HEK293T (cell line): ENCODE data around the gene MX1.
A peak's percentile ranks its signal among the peaks of the same experiment; 100 is the strongest.

Experiments used
- CTCF ChIA-PET: fragments of 350-600 bp; formaldehyde crosslinking; extraction: SDS; loops from one replicate; lab custom pipeline; 2021; ENCODE audit warnings: antibody characterized with exemption, inconsistent platforms; lab: Yijun Ruan, JAX
- POLR2A ChIA-PET: fragments of 350-600 bp; formaldehyde crosslinking; extraction: SDS; loops from one replicate; lab custom pipeline; 2020; ENCODE audit warnings: antibody characterized with exemption, inconsistent platforms; lab: Yijun Ruan, JAX
- DNase-seq: peaks from one replicate; pipeline ENCODE4 v3.0.0; 2012; ENCODE audit warnings: mixed read lengths; ENCODE audit errors: extremely low spot score
- ARNT ChIP-seq: fragments of 450-650 bp; IDR thresholded peaks from 2 replicates; pipeline ENCODE4 v1.6.1; 2017; ENCODE audit warnings: mild to moderate bottlenecking
- BHLHE40 ChIP-seq: fragments of 450-650 bp; IDR thresholded peaks from 2 replicates; pipeline ENCODE4 v1.6.1; 2016; ENCODE audit warnings: mild to moderate bottlenecking, moderate library complexity, borderline replicate concordance
- CTBP1 ChIP-seq: fragments of 450-650 bp; IDR thresholded peaks from 2 replicates; pipeline ENCODE4 v1.6.1; 2016; ENCODE audit warnings: borderline replicate concordance
- ELF4 ChIP-seq: fragments of 450-650 bp; IDR thresholded peaks from 2 replicates; pipeline ENCODE4 v1.6.1; 2017; ENCODE audit warnings: antibody characterized with exemption
- FOXA1 ChIP-seq: fragments of 450-650 bp; IDR thresholded peaks from 2 replicates; pipeline ENCODE4 v1.6.1; 2016; ENCODE audit warnings: mild to moderate bottlenecking
- FOXK2 ChIP-seq: fragments of 450-650 bp; IDR thresholded peaks from 2 replicates; pipeline ENCODE4 v1.6.1; 2016; ENCODE audit warnings: mild to moderate bottlenecking
- FOXM1 ChIP-seq: fragments of 450-650 bp; IDR thresholded peaks from 2 replicates; pipeline ENCODE4 v1.6.1; 2017; ENCODE audit warnings: mild to moderate bottlenecking, borderline replicate concordance
- HDGF ChIP-seq: fragments of 450-650 bp; IDR thresholded peaks from 2 replicates; pipeline ENCODE4 v1.6.1; 2017; ENCODE audit warnings: antibody characterized with exemption, borderline replicate concordance
- L3MBTL2 ChIP-seq: fragments of 450-650 bp; conservative IDR thresholded peaks from 2 replicates; pipeline ENCODE4 v1.6.1; 2016; ENCODE audit warnings: mild to moderate bottlenecking
- LEF1 ChIP-seq: fragments of 450-650 bp; IDR thresholded peaks from 2 replicates; pipeline ENCODE4 v1.6.1; 2017; ENCODE audit warnings: mild to moderate bottlenecking, borderline replicate concordance
- NFRKB ChIP-seq: fragments of 450-650 bp; IDR thresholded peaks from 2 replicates; pipeline ENCODE4 v1.6.1; 2016; ENCODE audit warnings: mild to moderate bottlenecking, moderate library complexity
- PKNOX1 ChIP-seq: fragments of 450-650 bp; IDR thresholded peaks from 2 replicates; pipeline ENCODE4 v1.6.1; 2016
- SP1 ChIP-seq: fragments of 450-650 bp; IDR thresholded peaks from 2 replicates; pipeline ENCODE4 v1.6.1; 2017
- SUZ12 ChIP-seq: fragments of 450-650 bp; IDR thresholded peaks from 2 replicates; pipeline ENCODE4 v1.6.1; 2016; ENCODE audit warnings: mild to moderate bottlenecking
- TARDBP ChIP-seq: fragments of 450-650 bp; IDR thresholded peaks from 2 replicates; pipeline ENCODE4 v1.6.1; 2016
- ZNF384 ChIP-seq: fragments of 450-650 bp; IDR thresholded peaks from 2 replicates; pipeline ENCODE4 v1.6.1; 2016

Gene MX1

GRCh38 chr21:41453761-41454160, 27.7 kb downstream of the MX1 start:
- POLR2A ChIA-PET, result no interaction called here
- TF ChIP-seq SP1, result no peak
- TF ChIP-seq LEF1, result no peak
- TF ChIP-seq ZNF384, result no peak
- no peak for TF ChIP-seq BHLHE40
- no peak for TF ChIP-seq FOXK2
- TF ChIP-seq ELF4, result no peak
- no peak for TF ChIP-seq SUZ12
- TF ChIP-seq TARDBP, result no peak
- no peak for TF ChIP-seq ARNT
- TF ChIP-seq FOXA1, result no peak
- no peak for TF ChIP-seq PKNOX1
- TF ChIP-seq CTBP1, result no peak
- TF ChIP-seq HDGF, result no peak
- no peak for TF ChIP-seq FOXM1
- no peak for TF ChIP-seq NFRKB
- no peak for TF ChIP-seq L3MBTL2
- CTCF ChIA-PET, result no interaction called here
- DNase-seq, result no peak

DNA sequence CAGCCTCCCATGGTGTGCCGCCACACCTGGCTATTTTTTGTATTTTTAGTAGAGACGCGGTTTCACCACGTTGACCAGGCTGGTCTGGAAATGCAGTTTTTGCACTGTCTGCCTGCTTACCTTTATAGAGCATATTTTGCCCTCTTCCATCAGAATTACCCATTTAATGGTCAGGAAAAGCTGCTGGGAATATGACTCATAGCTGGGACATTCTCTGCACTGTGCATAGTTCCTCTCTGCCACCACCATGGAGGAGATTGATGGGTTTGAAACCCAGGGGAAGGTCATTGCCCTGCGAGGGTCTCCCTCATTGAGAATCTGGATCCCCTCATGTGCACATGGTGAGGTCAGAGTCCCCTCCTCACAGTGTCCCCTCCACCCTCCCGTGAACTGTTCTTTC, 32.1 kb downstream of the MX1 start:
- ChIA-PET POLR2A (no interaction called here), CTCF (interaction anchor here (1.6 kb wide), 1 partner anchor 175 kb away, joined by 4 read pairs; no protein-coding TSS in a partner anchor)
- DNase-seq, result no peak
- TF ChIP-seq ZNF384, result no peak
- TF ChIP-seq LEF1, result no peak
- TF ChIP-seq SUZ12, result no peak
- no peak for TF ChIP-seq FOXA1
- TF ChIP-seq BHLHE40, result no peak
- no peak for TF ChIP-seq L3MBTL2
- no peak for TF ChIP-seq HDGF
- TF ChIP-seq TARDBP, result no peak
- no peak for TF ChIP-seq NFRKB
- TF ChIP-seq PKNOX1, result no peak
- TF ChIP-seq ARNT, result no peak
- no peak for TF ChIP-seq CTBP1
- TF ChIP-seq SP1, result no peak
- TF ChIP-seq FOXM1, result no peak
- TF ChIP-seq FOXK2, result no peak
- no peak for TF ChIP-seq ELF4

DNA sequence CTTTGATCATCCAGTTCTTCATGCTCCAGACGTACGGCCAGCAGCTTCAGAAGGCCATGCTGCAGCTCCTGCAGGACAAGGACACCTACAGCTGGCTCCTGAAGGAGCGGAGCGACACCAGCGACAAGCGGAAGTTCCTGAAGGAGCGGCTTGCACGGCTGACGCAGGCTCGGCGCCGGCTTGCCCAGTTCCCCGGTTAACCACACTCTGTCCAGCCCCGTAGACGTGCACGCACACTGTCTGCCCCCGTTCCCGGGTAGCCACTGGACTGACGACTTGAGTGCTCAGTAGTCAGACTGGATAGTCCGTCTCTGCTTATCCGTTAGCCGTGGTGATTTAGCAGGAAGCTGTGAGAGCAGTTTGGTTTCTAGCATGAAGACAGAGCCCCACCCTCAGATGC, 32.5 kb downstream of the MX1 start:
- DNase-seq, result no peak
- POLR2A ChIA-PET, result no interaction called here
- no peak for TF ChIP-seq FOXK2
- TF ChIP-seq SP1, result no peak
- no peak for TF ChIP-seq BHLHE40
- no peak for TF ChIP-seq FOXM1
- no peak for TF ChIP-seq CTBP1
- TF ChIP-seq ELF4, result no peak
- no peak for TF ChIP-seq ZNF384
- no peak for TF ChIP-seq L3MBTL2
- TF ChIP-seq LEF1, result no peak
- CTCF ChIA-PET, result no interaction called here

DNA sequence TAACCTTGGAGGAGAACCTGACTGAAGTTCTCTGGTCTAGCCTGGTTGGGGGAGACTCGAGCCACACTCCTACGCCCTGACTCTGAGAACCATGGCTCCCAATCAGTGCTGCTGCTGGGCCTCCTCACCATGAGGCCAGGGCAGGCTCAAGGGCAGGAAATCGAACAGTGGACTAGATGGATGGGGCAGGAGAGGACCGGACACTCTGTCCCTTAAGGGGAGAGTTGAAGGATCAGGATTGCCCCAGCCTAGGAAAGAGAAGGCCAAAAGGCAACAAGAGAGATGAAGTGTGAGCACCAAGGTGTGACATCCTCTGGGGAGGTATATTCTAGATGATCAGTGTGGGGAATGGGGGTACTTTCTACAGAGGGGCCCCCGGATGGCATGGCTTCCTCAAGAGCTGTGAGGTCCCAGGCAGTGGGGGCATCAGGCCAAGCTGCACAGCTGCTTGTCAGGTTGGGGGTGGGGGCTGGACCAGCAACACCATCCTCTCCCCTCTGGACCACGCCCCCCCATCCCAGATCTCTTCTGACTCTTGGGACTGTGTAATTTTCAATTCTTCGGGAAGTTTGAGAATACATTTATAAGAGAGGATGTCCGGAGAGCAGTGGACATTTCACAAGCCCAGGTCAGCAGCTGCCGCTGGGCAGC, 34.0 kb downstream of the MX1 start:
- no peak for TF ChIP-seq BHLHE40
- TF ChIP-seq FOXM1, result no peak
- no peak for TF ChIP-seq NFRKB
- no peak for TF ChIP-seq CTBP1
- no peak for TF ChIP-seq FOXK2
- TF ChIP-seq TARDBP, result no peak
- no peak for TF ChIP-seq ELF4
- TF ChIP-seq LEF1, result no peak
- no peak for TF ChIP-seq PKNOX1
- TF ChIP-seq HDGF, result no peak
- no peak for TF ChIP-seq FOXA1
- no peak for TF ChIP-seq SP1
- TF ChIP-seq L3MBTL2, result no peak
- ChIA-PET CTCF (interaction anchor here (1.0 kb wide), 1 partner anchor 177 kb away, joined by 5 read pairs; no protein-coding TSS in a partner anchor), POLR2A (no interaction called here)
- no peak for DNase-seq

DNA sequence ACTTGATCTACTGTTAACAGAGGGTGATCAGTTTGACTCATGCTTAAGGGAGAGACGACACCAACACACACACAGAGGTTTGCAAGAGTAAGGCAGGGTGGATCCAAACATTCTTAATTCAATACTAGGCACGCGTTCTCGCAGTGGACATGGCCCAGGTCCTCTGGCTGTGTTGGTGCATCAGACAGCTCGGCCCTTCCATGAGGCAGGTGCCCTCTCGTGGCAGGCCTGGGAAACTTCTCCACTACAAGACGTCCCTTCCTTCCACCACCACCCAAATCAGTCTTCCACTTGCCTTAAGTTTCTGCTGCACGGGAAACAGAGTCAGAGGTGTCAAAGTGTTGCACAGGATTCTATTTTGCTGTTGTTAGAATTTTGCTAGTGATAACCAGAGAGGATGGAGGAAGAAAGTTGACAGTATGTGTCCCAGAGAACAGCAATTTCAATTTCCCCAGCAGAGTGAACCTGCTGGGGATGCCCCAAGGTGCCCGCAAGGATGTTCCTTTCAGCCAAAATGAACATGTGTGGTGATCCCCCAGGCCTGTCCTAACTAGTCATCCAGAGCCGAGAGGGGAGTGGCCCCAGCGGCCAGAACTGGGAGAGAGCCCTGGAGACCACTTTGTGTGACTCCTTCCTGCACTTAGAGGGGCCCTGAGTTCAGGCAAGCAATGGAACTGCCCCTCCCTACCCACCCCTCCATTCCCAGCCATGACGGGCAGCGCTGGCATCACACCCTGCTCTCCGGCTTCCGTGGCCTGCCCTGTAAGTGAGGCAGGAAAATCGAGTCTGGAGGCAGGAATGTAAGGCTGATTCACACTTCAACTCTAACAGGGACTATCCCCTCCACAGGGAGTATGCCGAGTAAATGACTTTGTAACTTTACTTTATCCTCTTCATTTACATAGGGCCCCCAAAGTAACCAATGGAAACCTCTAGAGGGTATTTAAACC, 34.8 kb downstream of the MX1 start:
- DNase-seq, result peak; percentile 75
- ChIA-PET POLR2A (no interaction called here), CTCF (interaction anchor here (1.0 kb wide), 1 partner anchor 178 kb away, joined by 5 read pairs; no protein-coding TSS in a partner anchor)
- TF ChIP-seq SP1 (no peak), ELF4 (no peak), HDGF (no peak), NFRKB (no peak), PKNOX1 (no peak), SUZ12 (no peak), LEF1 (no peak), BHLHE40 (no peak), ARNT (no peak), ZNF384 (no peak), FOXK2 (no peak), TARDBP (no peak), L3MBTL2 (no peak)
